Astrocyte (in vitro differentiated cells and primary cell): ENCODE measurements around the gene SHBG.

Source experiments
- EZH2 ChIP-seq: IDR thresholded peaks from 2 replicates; pipeline ENCODE4 v1.6.1; 2012; ENCODE audit warnings: mild to moderate bottlenecking, low read length, inconsistent platforms; ENCODE audit not compliant: insufficient read depth
- TF ChIP-seq, protein P1 (sequence below): IDR thresholded peaks from 2 replicates; pipeline ENCODE4 v1.5.1; 2011; ENCODE audit warnings: low read depth, mild to moderate bottlenecking, inconsistent platforms, low read length, moderate library complexity; ENCODE audit not compliant: insufficient read depth

DNA sequence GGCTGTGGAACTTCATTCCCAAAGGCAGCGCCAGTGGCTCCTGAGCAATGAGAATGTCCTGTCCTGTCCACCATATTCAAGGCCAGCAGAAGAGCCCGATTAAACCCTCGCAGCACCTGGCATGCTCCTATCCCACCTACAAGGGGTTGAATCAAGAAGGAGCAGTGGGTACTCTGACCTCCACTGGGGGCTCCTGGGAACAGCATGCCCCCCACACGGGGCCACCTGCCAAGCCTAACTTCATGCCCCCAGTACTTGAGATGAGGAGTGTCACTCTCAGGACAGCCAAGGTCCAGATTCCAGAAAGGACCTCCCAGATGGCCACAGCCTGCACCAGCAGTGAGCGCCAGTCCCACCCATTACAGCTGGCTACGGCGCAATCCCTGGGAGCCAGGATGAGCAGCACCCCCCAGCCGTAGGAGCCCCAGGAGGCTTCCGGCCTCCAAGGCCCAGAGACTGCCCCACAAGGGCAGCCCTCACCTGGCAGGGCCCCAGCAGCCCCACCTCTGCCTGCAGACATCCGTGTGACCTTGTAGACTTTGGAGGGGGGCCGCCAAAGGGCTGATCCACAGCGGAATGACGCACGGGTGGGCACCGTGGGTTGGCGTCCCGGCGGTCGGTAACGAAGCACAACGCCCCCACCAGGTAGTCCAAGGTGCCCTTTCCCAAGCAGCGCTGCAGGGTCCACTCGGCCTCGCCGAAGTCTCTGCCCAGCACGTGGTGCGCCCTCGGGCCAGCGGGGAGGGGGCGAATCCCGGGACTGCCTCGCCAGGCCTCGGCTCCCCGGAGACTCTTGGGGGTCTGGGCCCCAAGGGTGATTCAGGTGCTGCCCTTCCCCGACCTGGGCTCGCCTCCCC lies 47.3 kb upstream of the SHBG start:
- TF ChIP-seq EZH2: no peak
- TF ChIP-seq, protein P1, sequence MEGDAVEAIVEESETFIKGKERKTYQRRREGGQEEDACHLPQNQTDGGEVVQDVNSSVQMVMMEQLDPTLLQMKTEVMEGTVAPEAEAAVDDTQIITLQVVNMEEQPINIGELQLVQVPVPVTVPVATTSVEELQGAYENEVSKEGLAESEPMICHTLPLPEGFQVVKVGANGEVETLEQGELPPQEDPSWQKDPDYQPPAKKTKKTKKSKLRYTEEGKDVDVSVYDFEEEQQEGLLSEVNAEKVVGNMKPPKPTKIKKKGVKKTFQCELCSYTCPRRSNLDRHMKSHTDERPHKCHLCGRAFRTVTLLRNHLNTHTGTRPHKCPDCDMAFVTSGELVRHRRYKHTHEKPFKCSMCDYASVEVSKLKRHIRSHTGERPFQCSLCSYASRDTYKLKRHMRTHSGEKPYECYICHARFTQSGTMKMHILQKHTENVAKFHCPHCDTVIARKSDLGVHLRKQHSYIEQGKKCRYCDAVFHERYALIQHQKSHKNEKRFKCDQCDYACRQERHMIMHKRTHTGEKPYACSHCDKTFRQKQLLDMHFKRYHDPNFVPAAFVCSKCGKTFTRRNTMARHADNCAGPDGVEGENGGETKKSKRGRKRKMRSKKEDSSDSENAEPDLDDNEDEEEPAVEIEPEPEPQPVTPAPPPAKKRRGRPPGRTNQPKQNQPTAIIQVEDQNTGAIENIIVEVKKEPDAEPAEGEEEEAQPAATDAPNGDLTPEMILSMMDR: no peak
